Right forelimb (tissue), 1 donor: ENCODE measurements around the gene SYT15B.
"Not testable (repeated sequence)": the region's sequence is repeated elsewhere in the genome, so short reads cannot be mapped to it uniquely, and the experiment has no call there.

ENCODE experiments used
- DNase-seq: peaks from one replicate; pipeline ENCODE4 v3.0.0-alpha.2; 2018

SYT15B gene

GRCh38 chr10:47725047-47725446 is 38.3 kb downstream of the SYT15B start:
- not testable (repeated sequence) for DNase-seq

- not testable (repeated sequence) for DNase-seq
Measured at GRCh38 chr10:47724119-47724518, 39.3 kb downstream of the SYT15B start.

- DNase-seq, result not testable (repeated sequence)
Measured at GRCh38 chr10:47723362-47723761, 40.0 kb downstream of the SYT15B start.

- not testable (repeated sequence) for DNase-seq
Measured at GRCh38 chr10:47717011-47717769, 46.2 kb downstream of the SYT15B start.
